A549 (cell line): ENCODE measurements around the gene COIL. TPM values are rescaled to one million over a fixed set of nuclear protein-coding genes. Genes with fewer than 3 reads are reported as not detected.

Experiments used
- ATAC-seq, 2 experiments: fragments of 200-7000 bp in 1 of 2; fragments of >200 bp in 1 of 2; cut with Nextera tagmentation in 1 of 2; cut with Tn5 transposase in 1 of 2; 3 replicates each; pipeline versions ENCODE4 v1.8.0 to v1.9.1; 2018 to 2020; ENCODE audit warnings: mild to moderate bottlenecking in 1 of 2, moderate library complexity in 1 of 2
- CTCF ChIA-PET: fragments of 300-600 bp; sonication (Branson Sonifier 250); formaldehyde crosslinking; extraction: SDS; loops from one replicate; lab custom pipeline; 2021; ENCODE audit warnings: antibody characterized with exemption, inconsistent platforms; lab: Yijun Ruan, JAX
- POLR2A ChIA-PET: fragments of 350-600 bp; formaldehyde crosslinking; extraction: SDS; loops from one replicate; lab custom pipeline; 2021; ENCODE audit warnings: antibody characterized with exemption, inconsistent platforms; lab: Yijun Ruan, JAX
- DNase-seq, 2 experiments: peaks; one replicate each; pipeline versions ENCODE4 v3.0.0 to v3.0.0-alpha.2; 2011 to 2016; ENCODE audit warnings: low read depth in 1 of 2, low spot score in 1 of 2
- FAIRE-seq: peaks from 2 replicates; lab custom pipeline; 2011; peaks lifted over from hg19 to GRCh38; lab: Jason Lieb, UNC
- H3K27ac ChIP-seq, 2 experiments: fragments of >200 bp; sonication (Bioruptor Twin); formaldehyde crosslinking; 3 replicates each; pipeline ENCODE4 v1.5.1; 2016 to 2017
- H3K4me1 ChIP-seq: fragments of >200 bp; sonication (Bioruptor Twin); formaldehyde crosslinking; 3 replicates; pipeline ENCODE4 v1.6.1; 2016
- H3K4me2 ChIP-seq: fragments of >200 bp; sonication (Bioruptor Twin); formaldehyde crosslinking; 3 replicates; pipeline ENCODE4 v1.6.1; 2016
- H3K4me3 ChIP-seq: fragments of >200 bp; sonication (Bioruptor Twin); formaldehyde crosslinking; 3 replicates; pipeline ENCODE4 v1.5.1; 2016
- H3K9me3 ChIP-seq: fragments of >200 bp; sonication (Bioruptor Twin); formaldehyde crosslinking; 3 replicates; pipeline ENCODE4 v1.6.1; 2016
- BHLHE40 ChIP-seq: IDR thresholded peaks from 2 replicates; pipeline ENCODE4 v1.6.1; 2012; ENCODE audit warnings: low read depth, low read length, inconsistent platforms
- CBX8 ChIP-seq: fragments of 200-600 bp; sonication (generic); IDR thresholded peaks from 2 replicates; pipeline ENCODE4 v1.6.1; 2016
- CEBPB ChIP-seq, 2 experiments: fragments of >200 bp in 1 of 2; sonication (Bioruptor Twin) in 1 of 2; formaldehyde crosslinking in 1 of 2; IDR thresholded peaks; 2 replicates each; pipeline ENCODE4 v1.6.1; 2012 to 2016
- CHD4 ChIP-seq: fragments of 200-600 bp; sonication (generic); IDR thresholded peaks from 2 replicates; pipeline ENCODE4 v1.6.1; 2016; ENCODE audit warnings: antibody characterized with exemption, mild to moderate bottlenecking, borderline replicate concordance
- CTCF ChIP-seq: fragments of >200 bp; sonication (Bioruptor Twin); formaldehyde crosslinking; IDR thresholded peaks from 3 replicates; pipeline ENCODE4 v1.5.1; 2016
- FOSB ChIP-seq: fragments of 250-450 bp; sonication (Bioruptor Pico); IDR thresholded peaks from 2 replicates; pipeline ENCODE4 v1.5.0; 2020; ENCODE audit warnings: mild to moderate bottlenecking, moderate library complexity
- FOXS1 ChIP-seq: fragments of 250-450 bp; sonication (Bioruptor Pico); IDR thresholded peaks from 2 replicates; pipeline ENCODE4 v1.5.0; 2020; ENCODE audit warnings: mild to moderate bottlenecking, moderate library complexity
- HDAC2 ChIP-seq: fragments of 200-600 bp; sonication (generic); IDR thresholded peaks from 2 replicates; pipeline ENCODE4 v1.6.1; 2016
- HEYL ChIP-seq: fragments of 250-450 bp; sonication (Bioruptor Pico); IDR thresholded peaks from 2 replicates; pipeline ENCODE4 v1.8.0; 2021; ENCODE audit warnings: mild to moderate bottlenecking, moderate library complexity
- JUNB ChIP-seq: fragments of >200 bp; sonication (Bioruptor Twin); formaldehyde crosslinking; IDR thresholded peaks from 2 replicates; pipeline ENCODE4 v1.6.1; 2016
- KDM1A ChIP-seq: fragments of 200-600 bp; sonication (generic); IDR thresholded peaks from 2 replicates; pipeline ENCODE4 v1.6.1; 2016; ENCODE audit warnings: low read depth, mild to moderate bottlenecking
- KDM5A ChIP-seq: fragments of 200-600 bp; sonication (generic); IDR thresholded peaks from 2 replicates; pipeline ENCODE4 v1.6.1; 2016; ENCODE audit warnings: antibody characterized with exemption, mild to moderate bottlenecking
- MAZ ChIP-seq: fragments of 150-350 bp; IDR thresholded peaks from 2 replicates; pipeline ENCODE4 v1.6.1; 2014; ENCODE audit warnings: antibody characterized with exemption, low read depth, low read length, borderline replicate concordance
- MYC ChIP-seq: IDR thresholded peaks from 2 replicates; pipeline ENCODE4 v1.6.1; 2012; ENCODE audit warnings: mild to moderate bottlenecking, inconsistent platforms, low read length, improper control_type of control experiment, borderline replicate concordance
- NFE2L2 ChIP-seq: fragments of 150-350 bp; conservative IDR thresholded peaks from 2 replicates; pipeline ENCODE4 v1.6.1; 2014; ENCODE audit warnings: low read length
- NPAS2 ChIP-seq: fragments of 250-450 bp; sonication (Bioruptor Pico); IDR thresholded peaks from 2 replicates; pipeline ENCODE4 v1.8.0; 2022; ENCODE audit warnings: mild to moderate bottlenecking, moderate library complexity, borderline replicate concordance
- PBX3 ChIP-seq: IDR thresholded peaks from 2 replicates; pipeline ENCODE4 v1.6.1; 2012
- REST ChIP-seq: fragments of 200-600 bp; sonication (generic); IDR thresholded peaks from 2 replicates; pipeline ENCODE4 v1.6.1; 2016; ENCODE audit warnings: antibody characterized with exemption, mild to moderate bottlenecking, moderate library complexity
- RFX5 ChIP-seq: fragments of 450-650 bp; IDR thresholded peaks from 2 replicates; pipeline ENCODE4 v1.7.1; 2014; ENCODE audit warnings: antibody characterized with exemption, mild to moderate bottlenecking, moderate library complexity
- ZNF302 ChIP-seq: fragments of 250-450 bp; sonication (Bioruptor Pico); IDR thresholded peaks from 2 replicates; pipeline ENCODE4 v1.9.0; 2021; ENCODE audit warnings: inconsistent platforms, mild to moderate bottlenecking, moderate library complexity
- WGBS: methylation state at CpG from one replicate; pipeline ENCODE4 v1.1.6; 2017; ENCODE audit errors: missing lambda C conversion rate; 5-methylcytosine and 5-hydroxymethylcytosine counted together
- polyA plus RNA-seq, 4 experiments: library from polyadenylated mRNA; depleted of rRNA in 3 of 4; stranded (reverse); fragments of >200 nt; fragmentation: RNase III in 1 of 4; extraction: RNeasy Plus Mini Kit Qiagen cat#74134 plus additional on column Dnase treatment in 1 of 4; gene quantifications; 2 replicates in 3 of 4; 3 replicates in 1 of 4; pipeline ENCODE4 v1.2.3, GENCODE V29; 2011 to 2017
- TF ChIP-seq, protein P1 (sequence below): IDR thresholded peaks from 2 replicates; pipeline ENCODE4 v1.6.1; 2012

Gene COIL
- polyA plus RNA-seq, 2 of the 4 experiments (the other 2 are of a cell fraction) = 16.9 to 20.3 TPM

GRCh38 chr17:56896217-56896967 lies 64.5 kb downstream of the COIL start:
- no peak; a peak in 1 of 6 replicates for ATAC-seq
- no peak for TF ChIP-seq FOXS1 (CRISPR knock-in tag)
- TF ChIP-seq, all 56 proteins: peak for 0
- DNase-seq (no peak), FAIRE-seq (no peak)
- POLR2A ChIA-PET = no interaction called here
- CTCF ChIA-PET = interaction anchor here (1.5 kb wide), 2 partner anchors 10 to 40 kb away, joined by 3 to 4 read pairs; no protein-coding TSS in a partner anchor
- no peak overlapping the region for H3K4me3 ChIP-seq
- WGBS = 66% methylated on average over 3 of the region's 3 CpGs
- H3K4me2 ChIP-seq = peak overlapping the region; percentile 26; the same call in 2 of the 3 replicates
- H3K4me1 ChIP-seq = peaks cover 20% of the 10 kb centered on the region
- no peaks in the 10 kb centered on the region for H3K9me3 ChIP-seq
- H3K27ac ChIP-seq = no peak overlapping the region

DNA sequence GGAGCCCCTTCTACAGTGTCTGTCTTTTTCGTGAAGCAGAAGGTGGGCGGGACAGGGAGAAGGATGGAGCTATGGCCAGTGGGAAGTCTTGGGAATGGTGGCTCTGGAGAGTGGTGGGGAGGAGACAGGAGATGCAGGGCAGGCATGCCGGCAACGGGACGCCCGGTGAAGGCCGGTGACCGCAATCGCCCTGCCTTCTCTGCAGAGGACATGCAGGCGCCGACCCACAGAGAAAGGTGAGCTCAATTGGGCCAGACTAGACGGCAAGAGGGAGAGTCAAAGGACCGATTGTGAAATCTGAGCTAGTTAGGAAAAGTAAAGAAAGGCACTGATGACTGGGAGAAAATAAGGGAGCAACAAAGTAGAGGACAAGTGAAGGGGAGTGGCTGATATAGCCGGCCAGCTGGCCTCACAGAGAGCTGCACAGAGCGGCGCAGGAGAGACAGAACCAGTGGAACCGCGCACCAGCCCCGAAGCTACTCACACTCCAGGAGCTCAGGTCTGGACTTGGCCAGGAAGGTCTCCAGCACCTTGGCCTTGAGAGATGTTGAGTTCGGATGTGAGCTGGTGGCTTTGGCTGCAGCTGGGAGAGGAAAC lies 65.9 kb downstream of the COIL start:
- TF ChIP-seq KDM1A = no peak
- TF ChIP-seq, protein P1, sequence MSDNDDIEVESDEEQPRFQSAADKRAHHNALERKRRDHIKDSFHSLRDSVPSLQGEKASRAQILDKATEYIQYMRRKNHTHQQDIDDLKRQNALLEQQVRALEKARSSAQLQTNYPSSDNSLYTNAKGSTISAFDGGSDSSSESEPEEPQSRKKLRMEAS = no peak
- TF ChIP-seq NPAS2 (CRISPR knock-in tag) = no peak
- TF ChIP-seq RFX5 = no peak
- no peak for TF ChIP-seq CTCF
- TF ChIP-seq JUNB = no peak
- TF ChIP-seq BHLHE40 = no peak
- no peak for TF ChIP-seq NFE2L2
- no peak for TF ChIP-seq CHD4
- no peak for TF ChIP-seq FOSB (CRISPR knock-in tag)
- ChIA-PET POLR2A (interaction anchor here (1.9 kb wide), 1 partner anchor 19 kb away, joined by 16 read pairs; the partner anchor contains the start of gene TRIM25), CTCF (interaction anchor here (0.7 to 3.2 kb wide), 6 partner anchors 10 to 115 kb away, joined by 3 to 12 read pairs (median 5); no protein-coding TSS in a partner anchor)
- ATAC-seq (no peak), FAIRE-seq (no peak), DNase-seq (no peak)
- no peak overlapping the region for H3K4me3 ChIP-seq
- H3K4me1 ChIP-seq = peaks cover 20% of the 10 kb centered on the region
- no peak overlapping the region for H3K27ac ChIP-seq
- no peak overlapping the region for H3K4me2 ChIP-seq
- WGBS = 93% methylated on average over 20 of the region's 20 CpGs
- H3K9me3 ChIP-seq = no peaks in the 10 kb centered on the region

DNA sequence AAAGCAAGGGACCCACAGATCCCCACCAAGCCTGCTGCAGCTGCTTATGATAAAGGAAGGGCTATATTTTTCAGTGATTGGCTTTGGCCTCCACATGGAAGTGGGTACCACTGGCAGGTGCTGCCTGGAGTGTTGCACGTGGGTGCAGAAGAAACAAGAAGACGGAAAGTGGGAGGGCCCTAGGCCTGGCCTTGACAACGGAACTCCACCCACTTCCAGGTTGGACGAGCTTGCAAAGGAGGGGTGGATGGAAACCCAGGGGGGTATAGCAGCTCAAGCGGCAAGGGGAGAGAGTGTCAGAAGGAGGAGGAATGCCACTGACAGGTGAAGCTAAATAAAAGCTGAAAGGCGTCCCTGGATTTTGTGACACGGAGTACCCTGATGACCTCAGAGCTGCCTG lies 67.3 kb downstream of the COIL start:
- TF ChIP-seq MAZ = no peak
- no peak for TF ChIP-seq HDAC2
- TF ChIP-seq REST = no peak
- TF ChIP-seq CEBPB (IDR thresholded peaks at IDR 0.05) = no peak
- TF ChIP-seq KDM5A = no peak
- no peak for TF ChIP-seq BHLHE40
- TF ChIP-seq MYC = no peak
- TF ChIP-seq ZNF302 = no peak
- TF ChIP-seq PBX3 = no peak
- TF ChIP-seq CBX8 = no peak
- no peak for TF ChIP-seq CTCF
- TF ChIP-seq HEYL = no peak
- Histone ChIP-seq H3K4me2 (no peak overlapping the region), H3K4me1 (peaks cover 20% of the 10 kb centered on the region), H3K4me3 (no peak overlapping the region), H3K9me3 (peaks cover 4% of the 10 kb centered on the region), H3K27ac (no peak overlapping the region)
- ATAC-seq (no peak), FAIRE-seq (no peak), DNase-seq (no peak)
- CTCF ChIA-PET = interaction anchor here (0.7 to 3.2 kb wide), 10 partner anchors 10 to 134 kb away, joined by 3 to 12 read pairs (median 5); no protein-coding TSS in a partner anchor
- POLR2A ChIA-PET = interaction anchor here (1.9 kb wide), 1 partner anchor 20 kb away, joined by 16 read pairs; the partner anchor contains the start of gene TRIM25
- 89% methylated on average over 7 of the region's 7 CpGs for WGBS
